ENCODE measurements around the gene MAPK11.
"Not testable (repeated sequence)": the region's sequence is repeated elsewhere in the genome, so short reads cannot be mapped to it uniquely, and the experiment has no call there.

Gene MAPK11

GRCh38 chr22:50275181-50276055 lies 5.2 kb upstream of the MAPK11 start:
- no peak for DNase-seq

GRCh38 chr22:50274771-50275170 lies 4.6 kb upstream of the MAPK11 start:
- no peak for DNase-seq

DNA sequence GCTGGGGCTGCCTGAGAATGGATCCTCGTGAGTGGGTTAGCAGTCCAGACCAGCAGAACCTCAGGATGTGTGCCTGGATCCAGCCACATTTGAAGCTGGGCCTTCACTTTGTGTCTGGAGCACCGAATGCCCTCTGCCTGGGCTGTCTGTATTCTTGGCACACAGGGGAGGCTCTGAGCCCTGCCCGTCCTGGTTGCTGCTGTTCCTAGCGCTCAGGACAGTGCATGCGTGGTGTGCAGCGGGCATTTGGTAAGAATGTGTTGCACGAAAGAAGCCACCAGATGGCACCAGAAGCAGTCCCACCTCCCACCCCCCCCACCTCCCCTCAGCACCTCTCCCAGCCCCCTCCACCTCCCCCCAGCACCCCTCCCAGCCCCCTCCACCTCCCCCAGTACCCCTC lies 4.1 kb upstream of the MAPK11 start:
- DNase-seq = peak; percentile 49

GRCh38 chr22:50273781-50274180 lies 3.6 kb upstream of the MAPK11 start:
- DNase-seq = not testable (repeated sequence)

GRCh38 chr22:50273352-50273751 lies 3.2 kb upstream of the MAPK11 start:
- DNase-seq = not testable (repeated sequence)

DNA sequence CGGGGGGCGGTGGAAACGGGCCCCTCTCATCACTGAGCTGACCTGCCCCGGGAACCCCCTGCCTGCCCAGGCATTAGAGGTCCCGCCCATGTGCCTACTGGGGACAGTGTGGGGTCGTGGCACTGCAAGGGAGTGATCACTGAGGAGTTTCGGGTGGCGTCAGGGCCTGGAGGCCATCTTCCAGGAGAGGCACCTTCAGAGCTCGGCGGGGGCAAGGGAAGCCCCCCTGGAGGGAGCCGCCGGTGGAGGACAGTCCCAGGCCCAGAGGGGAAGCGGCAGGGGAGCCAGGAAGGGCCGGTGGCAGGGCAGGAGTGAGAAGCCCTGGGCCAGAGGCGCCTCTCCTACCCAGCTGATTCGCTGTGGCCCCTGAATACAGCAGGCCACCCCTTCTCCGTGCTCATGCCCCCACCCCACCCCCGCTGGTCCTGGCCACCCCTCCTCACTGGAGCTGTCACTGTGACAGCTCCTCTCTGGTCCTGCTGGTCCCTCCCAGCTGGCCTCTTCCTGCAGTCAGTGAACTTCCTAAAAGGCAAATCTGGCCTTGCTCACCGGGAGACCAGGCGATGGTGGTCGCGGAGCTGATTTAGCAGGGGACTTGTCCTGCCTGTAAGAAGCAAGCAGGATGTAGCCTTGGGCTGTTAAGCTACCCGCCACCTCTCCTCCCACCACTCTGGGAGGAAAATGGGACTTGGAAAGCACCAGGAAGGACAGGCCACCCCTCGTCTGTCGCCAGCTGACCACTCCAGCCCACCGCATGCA lies 2.0 kb upstream of the MAPK11 start:
- no peak for DNase-seq

DNA sequence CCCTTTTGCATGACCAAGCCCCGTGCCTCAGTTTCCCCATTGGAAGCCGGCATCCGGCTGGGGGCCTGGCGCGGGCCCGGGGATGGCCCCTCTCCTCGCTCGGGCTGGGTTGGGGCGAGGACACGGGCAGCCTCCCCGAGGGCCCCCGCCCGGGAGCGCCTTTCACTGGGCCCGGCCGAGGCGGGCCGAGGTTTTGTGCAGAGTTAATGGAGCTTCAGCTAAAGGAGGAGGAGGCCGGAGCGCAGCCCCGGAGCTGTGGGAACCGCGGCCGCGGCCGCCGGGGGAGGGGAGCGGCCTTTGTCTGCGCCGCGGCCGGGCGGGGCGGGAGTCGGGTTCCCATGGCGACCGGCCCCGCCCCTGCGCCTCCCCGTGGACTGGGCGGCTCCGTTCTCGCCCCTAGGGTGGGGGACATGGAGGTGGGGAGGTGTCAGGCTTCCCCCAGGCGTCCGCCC lies 1.4 kb upstream of the MAPK11 start:
- peak; percentile 58 for DNase-seq

DNA sequence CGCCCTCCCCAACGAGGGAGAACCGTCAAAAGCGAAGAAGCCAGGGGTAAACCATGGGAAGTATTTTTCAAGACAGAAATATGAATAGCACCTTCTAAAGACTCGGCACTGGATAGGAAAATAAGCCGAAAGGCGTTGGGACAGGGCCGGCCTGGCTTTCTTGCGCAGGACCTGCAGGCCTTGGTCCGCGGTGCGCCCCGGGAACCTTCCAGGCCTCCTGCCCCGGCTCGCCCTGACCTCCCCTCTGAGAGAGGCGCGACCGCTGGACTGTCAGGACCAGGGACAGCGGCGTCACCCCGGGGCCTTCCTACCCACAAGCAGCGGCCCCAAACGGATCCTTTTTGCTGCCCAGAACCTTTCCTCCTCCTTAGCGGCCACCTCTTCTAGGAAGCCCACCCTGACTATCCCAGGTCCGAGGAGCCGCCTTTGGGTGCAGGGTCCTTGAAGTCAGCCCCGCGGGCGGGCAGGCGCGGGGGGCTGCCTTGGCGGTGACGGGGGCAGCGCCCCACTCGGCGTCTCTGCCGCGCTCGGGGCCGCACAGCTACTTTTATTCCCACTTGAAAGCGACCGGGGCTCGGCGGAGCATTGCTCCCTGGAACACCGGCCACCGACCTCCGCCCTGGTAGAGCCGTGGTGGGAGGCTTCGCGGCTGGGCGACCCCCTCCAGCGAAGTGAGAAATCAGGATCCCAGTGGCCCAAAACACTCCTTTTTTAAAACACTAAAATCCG lies 650 bp upstream of the MAPK11 start:
- DNase-seq = peak; percentile 65

DNA sequence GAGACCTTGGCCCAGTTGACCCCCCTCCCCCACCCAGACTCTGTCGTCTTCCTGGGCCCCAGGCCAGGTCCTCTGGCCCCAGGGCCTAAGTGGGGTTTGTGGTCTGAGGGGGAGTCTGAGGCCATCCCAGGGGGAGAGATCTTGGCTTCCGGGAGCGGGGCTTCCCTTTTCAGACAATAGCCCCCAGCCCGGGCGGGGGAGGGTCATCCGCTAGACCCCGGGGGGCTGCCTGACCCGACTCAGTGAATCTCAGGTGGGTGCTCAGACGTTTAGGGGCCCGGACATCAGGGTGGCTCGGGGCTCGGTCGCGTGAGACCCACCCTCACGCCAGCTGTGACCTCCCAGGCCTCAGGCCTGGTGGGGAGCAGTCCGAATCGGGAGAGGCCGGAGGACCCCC lies 609 bp downstream of the MAPK11 start:
- DNase-seq = no peak

DNA sequence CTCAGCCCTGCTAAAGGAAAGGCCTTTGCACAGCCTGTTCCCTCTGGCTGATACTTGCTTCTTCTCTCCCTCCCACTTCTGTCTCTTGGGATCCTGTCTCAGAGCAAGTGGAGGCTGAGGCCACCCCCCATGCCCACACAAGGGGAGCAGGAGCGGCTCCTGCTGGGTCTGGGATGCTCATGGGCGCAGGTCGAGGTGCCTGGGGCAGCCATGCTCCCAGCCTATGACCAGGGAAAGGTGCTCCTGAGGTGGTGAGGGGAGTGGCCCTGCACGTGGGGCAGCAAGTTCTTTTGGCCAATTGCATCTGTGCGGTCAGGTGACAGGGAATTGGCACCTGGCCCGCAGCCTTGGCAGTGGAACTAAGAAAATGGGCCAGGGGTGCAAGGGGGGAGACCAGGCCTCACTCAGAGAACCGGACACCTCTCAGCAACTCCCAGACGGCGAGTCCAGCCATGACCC lies 1.5 kb downstream of the MAPK11 start:
- no peak for DNase-seq

- peak; percentile 51 for DNase-seq
Measured at GRCh38 chr22:50267591-50268390, 2.4 kb downstream of the MAPK11 start.

DNA sequence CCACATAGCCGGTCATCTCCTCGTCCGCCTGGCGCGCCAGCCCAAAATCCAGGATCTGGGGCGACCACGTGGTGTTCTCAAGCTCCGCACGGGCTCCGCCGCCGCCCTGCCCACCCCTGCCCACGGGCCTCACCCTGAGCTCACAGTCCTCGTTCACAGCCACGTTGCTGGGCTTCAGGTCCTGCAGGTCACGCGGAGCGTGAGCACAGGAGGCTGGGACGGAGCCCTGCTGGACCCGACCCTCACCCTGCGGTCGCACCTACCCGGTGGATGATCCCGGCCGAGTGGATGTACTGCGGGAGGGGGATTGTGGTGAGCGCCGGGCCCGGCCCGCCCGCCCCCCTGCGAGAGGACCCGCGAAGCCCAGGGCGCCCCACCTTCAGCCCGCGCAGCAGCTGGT lies 3.2 kb downstream of the MAPK11 start:
- DNase-seq = no peak

GRCh38 chr22:50264946-50265669 lies 5.1 kb downstream of the MAPK11 start:
- no peak for DNase-seq

- DNase-seq = no peak
Measured at GRCh38 chr22:50264104-50264745, 6.0 kb downstream of the MAPK11 start.

GRCh38 chr22:50262973-50263617 lies 7.1 kb downstream of the MAPK11 start:
- DNase-seq = no peak

DNA sequence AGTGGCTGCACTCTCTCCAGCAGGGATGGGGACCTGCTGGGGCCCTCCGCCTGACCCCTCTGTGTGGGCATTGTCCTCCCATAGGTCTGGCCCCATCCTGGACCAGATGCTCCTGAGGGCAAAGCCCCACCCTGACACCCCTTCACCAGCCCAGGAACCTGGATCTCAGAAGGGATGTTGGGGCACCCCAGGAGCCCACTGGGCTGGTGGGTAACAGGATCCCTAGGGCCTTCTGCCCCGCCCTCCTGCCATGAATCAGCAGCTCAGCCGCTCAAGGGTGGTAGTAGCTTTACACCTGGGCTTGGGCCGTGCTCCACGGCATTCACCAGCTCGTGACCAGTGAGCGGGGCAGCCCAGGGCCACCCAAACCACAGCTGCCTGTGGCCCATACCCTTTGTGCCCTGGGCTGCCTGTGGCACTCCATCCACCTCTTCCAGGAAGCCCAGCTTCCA lies 7.7 kb downstream of the MAPK11 start:
- no peak for DNase-seq

DNA sequence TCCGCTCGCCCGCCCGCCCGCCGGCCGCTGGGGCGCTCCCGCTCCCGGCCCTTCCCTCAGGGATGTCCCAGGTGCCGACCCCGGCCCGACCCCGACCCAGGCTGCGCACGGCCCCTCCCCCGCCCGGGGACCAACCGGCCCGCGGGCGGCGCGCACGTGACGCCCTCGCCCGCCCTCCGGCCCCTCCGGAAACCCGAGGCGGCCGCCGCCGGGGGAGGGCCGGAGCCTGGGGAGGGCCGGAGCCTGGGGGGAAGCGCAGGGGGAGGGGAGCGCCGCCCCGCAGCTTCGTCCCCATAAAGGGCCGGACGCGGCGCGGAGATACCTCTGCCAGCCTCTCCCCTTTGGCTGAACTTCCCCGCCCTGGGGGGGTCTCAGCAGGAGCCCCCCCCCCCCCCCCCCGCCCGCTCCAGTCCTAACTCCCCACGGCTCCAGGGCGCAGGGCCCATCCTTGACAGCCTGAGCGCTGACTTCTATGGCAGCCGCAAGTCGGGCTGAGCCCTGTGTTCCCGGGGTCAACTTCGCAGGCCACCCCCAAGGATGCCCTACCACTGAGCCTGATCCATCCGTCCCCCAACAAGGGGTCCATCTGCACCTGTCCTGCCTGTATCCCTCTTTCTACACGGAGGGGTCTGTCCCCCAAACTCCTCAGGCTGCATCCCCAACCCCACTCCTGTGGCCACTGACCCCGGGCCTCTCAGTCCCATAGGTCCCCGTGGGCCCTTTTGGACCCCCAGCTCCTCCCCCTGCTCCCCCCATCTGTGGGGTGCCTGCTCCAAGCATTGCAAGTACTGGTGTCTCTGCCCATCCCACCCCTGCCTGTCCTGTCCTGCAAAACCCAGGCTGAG lies 8.3 kb downstream of the MAPK11 start, which contains the start of gene MAPK12:
Gene MAPK12 (minus strand): TSS at position 69 of the 845 bp plus-strand sequence. CDS start 174 bp downstream, outside the sequence.
- no peak for DNase-seq

DNA sequence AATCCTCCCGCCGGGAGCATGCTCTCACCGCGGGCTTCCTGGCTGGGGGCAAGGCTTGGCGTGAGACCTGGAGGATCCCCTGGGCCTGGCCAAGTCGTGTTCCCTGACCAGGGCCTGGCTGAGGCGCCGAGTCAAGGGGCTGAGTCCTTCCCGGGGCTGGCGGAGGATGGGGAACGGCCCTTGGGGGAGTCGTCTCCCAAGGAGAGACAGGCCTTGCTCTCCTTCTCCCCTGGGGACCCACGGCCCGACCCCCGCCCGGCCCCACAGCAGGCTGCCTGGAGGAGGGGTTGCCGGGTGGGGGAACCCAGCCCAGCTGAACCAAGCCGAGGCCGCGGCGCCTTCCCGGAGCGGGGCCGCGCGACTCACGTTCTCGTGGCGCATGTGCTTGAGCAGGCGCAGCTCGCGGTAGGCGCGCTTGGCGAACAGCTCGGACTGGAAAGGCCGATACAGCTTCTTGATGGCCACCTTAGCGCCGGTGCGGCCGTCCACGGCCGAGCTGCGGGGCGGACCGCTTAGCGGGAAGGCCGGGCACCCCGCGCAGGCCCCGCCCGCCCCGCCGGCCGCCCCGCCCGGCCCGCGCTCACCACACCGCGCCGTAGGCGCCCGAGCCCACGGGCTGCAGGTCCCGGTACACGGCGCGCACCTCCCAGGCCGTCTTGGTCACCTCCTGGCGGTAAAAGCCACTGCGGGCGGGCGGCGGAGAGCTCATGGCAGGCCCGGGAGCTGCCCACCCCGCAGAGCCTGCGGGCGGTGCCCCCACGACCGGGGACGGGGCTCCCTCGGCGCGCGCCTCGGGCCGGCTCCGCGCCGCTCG lies 9.2 kb downstream of the MAPK11 start:
- no peak for DNase-seq

- DNase-seq = no peak
Measured at GRCh38 chr22:50260434-50260800, 9.8 kb downstream of the MAPK11 start.

Measured in stimulated activated CD4-positive, alpha-beta T cell treated with anti-CD3 and anti-CD28 coated beads, Interleukin-4, amount 100 ng/mL, for 24 hours (primary cell).